Activated CD4-positive, alpha-beta T cell treated with anti-CD3 and anti-CD28 coated beads, Interleukin-2, amount 50 U/mL, for 48 hours (primary cell): ENCODE measurements around the gene GRAP2.

ENCODE experiments used
- DNase-seq, 2 experiments: peaks; one replicate each; pipeline ENCODE4 v3.0.0-alpha.2; 2020

The GRAP2 gene

DNA sequence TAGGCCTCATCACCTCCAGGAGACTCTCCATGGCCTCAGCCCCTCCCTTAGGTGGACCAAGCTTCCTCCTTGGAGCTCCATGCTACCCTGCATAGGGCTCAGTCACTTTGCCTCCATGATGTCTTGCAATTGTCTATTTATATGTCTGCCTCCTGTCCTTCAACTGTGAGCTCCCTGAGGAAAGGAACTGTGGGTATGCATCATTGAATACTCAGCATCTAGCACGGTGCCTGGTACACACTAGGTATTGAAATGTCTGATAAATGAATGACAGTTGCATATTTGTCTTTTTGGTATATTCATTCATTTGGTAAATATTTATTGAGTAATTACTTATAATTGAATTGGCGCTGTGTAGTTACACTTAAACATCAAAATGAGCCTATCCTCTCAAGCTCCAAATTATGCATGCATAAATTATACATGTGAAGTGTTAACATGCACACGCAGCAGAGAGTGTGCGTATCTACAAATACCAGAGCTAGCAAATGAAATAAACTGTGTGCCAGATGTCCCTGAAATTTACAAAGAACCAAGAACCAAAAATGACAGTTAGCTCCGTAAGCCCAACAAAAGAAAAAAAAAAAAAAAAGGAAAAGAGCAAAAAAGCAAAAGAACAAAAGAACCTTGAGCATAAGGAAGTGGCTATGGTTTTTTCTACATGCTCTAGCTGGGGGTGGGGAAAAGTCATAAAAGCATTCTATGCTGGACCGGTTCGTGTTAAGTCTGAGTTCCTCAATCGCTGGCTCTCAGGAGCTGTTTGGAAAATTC, 25.2 kb downstream of the GRAP2 start:
- peak in 1 of 2 experiments; percentile 21 for DNase-seq

DNA sequence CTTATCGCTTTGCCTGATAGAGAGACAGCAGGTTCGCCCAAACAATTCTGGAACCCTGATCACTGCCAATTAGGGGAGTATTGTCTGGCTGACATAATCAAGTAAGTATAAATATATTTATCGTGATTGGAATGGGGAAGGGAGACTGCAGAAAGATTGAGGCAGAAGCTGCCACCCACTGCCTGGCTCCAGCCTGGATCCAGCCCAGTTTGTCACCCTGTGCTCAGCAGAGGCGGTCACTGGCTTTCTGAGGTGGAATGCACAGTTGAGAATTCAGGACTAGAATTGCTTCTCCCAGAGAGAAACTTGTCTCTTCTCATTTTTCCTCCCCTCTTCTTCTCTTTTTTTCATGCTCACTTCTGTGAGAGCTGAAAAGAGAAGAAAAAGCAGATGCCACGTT, 25.9 kb downstream of the GRAP2 start:
- DNase-seq: no peak

DNA sequence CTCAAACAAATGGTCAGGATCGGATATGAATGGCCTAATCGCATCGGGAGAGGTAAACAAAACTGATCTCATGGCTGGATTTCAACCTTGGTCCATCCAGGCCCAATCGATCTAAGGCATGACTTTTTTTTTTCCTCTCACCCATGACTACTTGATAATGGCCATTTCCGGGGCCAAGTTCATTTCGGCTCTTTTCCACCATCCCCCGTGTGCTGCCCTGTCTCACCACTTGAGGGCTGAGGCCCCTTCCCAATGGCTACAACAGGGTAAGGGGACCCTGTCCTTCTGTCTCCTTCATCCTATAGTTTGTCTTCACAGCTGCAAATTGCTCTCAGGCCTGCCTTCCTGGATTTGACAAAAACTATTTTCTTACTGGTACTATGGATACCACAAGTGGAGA, 26.7 kb downstream of the GRAP2 start:
- peak in 1 of 2 experiments; percentile 62 for DNase-seq

DNA sequence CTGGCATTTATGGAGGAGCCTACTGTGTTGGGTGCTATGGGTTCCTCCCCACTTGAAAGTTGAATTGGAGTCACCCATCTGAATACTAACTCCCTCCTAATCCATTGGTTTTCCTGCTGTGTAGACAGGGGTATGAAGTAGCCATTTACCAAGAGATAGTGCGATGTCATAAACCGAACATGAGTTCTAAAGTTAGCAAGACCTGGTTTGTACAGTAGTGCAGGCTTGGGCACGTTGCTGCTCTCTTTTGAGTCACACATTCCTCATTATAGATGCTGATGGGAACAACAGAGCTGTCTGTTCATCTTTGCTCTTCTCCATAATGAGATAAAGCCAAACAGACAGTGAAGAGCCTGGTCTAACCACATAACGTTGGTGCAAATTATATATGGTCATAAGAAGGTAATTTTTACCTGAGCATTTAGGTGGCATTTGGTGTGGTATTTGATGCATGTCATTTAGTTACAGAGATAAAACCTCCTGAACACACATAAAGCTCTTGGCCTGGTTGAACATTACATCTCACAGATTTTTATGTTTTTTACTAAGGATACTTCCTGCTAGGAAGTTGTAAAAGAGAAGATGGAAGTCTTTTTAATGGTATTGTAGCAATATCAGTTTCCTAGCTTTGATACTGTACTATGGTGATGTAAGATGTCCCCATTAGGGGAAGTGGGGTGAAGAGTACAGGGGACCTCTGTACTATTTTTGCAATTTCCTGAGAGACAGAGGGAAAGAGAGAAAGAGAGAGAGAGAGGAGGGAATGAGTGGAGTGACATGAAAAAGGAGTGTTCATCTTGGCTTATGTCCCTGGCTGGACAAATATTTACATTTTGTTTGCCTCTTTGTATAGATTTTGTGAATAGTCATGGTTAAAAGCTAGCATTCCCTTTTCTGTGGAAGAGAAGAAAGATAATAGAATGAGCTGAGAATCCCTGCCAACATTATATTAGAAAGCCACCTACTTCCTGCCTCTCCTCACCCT, 27.9 kb downstream of the GRAP2 start:
- no peak for DNase-seq

DNA sequence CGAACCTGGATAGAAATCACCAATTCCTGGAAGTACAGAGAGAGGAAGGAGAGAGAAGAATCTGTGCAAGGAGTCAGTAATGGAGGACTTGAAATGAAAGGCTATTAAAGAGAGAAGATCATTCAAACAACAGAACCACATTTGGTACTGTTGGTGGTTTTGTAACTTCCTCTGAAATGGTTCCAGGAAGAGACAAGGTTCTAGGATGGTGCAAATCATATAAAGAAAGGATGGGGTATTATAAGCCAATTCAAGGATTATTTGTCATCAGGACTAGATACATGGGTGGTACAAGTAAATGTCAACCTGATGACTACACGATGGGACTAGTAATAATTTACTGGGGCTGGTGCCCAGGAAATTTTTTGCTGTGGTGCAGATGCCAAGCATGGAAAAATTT, 30.4 kb downstream of the GRAP2 start:
- DNase-seq: no peak

DNA sequence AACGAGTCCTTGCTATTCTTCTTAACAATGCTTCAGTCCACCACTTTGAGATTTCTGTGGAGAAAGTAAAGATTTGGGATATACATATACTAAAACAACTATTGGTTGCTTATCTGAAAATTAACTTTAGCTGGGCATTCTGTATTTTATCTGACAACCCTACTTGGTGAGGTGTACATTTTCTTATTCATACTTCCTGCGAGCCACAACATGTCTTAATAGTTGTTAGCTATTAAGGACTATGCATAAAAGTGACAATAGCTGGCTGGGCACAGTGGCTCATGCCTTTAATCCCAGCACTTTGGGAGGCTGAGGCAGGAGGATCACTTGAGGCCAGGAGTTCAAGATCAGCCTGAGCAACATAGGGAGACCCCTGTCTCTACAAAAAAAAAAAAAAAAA, 31.3 kb downstream of the GRAP2 start:
- DNase-seq: no peak

DNA sequence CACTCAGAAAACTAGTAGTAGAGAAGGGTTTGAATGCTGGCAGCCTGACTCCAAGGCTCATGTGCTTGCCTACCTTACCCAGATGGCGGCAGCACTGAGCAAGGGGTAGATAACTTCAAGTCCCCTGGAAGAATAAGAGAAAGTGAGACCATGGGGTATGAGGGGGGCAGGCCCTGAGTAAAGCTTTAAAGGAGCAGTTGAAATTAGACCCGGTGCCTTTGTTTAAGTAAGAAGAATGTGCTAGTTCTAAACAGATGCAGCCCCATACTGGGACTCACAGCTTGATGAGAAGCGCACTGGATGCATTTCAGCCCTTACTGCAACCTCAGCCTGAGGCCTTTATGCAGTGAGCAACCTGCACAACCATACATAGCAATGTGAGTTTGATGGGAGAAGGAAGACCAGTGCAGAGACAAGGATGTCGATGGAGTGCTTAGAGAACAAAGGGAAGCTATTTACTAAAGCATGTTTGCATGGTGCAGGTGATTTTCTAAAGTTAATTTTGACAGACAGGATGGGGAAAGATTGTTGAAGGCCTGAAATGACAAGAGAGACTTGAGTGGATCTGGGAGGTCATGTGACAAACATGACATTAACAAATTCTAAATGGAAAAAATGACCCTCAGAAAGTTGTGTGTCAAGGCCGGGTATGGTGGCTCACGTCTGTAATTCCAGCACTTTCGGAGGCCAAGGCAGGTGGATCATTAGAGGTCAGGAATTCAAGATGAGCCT, 32.2 kb downstream of the GRAP2 start:
- peak; percentile 73 to 74 for DNase-seq

DNA sequence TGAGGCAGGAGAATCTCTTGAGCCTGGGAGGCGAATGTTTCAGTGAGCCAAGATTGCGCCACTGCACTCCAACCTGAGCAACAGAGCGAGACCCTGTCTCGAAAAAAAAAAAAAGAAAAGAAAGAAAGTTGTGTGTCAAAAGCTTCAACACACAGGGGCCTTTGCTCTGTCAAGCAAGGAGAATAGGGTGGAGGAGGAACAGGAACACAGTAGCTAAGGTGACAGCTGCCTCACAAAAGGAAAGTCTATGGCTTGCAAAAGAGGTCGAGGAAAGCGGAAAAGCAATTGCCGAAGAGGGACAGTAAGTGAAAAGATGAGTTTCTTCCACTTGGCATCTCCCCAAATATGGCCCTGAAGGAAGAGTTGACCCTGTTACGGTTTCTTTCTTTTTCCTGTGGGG, 32.9 kb downstream of the GRAP2 start:
- no peak for DNase-seq

DNA sequence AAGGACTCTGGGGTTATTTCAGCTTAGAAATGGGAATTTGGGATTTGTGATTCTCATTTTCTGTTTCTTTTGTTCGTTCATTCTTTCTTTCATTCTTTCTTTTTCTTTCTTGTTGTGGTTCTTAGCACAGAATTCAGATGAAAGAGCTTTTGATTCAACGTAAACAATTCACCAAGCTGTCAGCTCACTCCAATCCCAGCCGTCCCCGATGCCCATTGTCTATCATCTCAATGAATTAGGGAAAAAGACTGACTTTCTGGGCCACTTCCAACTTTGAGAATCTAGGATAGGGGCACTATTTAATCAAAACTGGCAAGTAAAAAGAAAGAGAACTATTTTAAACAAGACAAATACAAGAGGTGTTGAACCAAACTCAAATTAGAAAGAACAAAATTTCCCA, 34.2 kb downstream of the GRAP2 start:
- DNase-seq: no peak

DNA sequence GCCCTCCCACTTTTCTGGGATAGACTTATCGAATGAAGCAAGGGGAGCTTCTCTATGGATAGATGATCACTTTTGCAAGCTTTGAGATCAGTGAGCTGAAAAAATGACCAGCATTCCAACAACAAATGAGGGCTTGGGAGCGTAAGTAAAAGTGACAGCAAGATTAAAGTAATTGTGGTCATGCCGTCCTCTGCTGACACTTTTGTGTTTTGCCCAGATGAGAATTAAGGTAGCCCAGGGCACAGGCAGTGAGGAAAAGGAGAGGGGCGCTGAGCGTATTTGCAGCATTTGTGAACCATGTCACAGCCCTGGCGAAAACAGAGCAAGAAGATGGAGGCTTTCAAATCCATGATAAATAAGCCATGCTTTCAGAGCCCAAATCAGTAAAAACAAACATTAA, 34.7 kb downstream of the GRAP2 start:
- DNase-seq: no peak

DNA sequence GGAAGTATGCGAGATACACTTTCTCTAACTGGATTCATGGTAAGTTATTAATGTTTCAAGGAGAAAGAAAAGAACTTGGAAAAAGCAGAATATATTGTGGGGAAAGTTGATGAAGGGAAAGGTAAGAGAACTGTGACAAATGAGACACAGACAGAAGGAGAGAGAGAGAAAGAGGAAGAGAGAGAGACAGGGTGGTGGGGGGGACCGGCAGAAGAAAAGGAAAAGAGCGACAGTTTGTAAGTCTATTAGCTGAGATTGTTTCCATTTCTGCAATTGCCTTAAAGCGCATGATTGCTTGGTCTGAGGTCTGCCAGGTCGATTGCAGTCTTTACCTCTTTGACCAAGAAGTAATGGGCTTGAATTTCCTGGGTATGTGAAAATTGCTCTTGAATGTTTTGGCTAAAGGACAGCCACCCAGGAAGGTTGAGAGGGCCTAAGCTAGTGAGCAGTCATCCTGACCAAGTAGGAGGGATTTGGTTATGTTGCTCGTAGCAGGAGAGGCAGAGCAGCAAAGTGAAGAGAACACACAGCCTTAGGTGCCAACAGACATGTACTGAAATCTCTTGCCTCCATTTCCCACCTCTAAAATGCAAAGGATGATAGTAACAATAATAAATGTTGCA, 35.8 kb downstream of the GRAP2 start:
- DNase-seq: no peak

DNA sequence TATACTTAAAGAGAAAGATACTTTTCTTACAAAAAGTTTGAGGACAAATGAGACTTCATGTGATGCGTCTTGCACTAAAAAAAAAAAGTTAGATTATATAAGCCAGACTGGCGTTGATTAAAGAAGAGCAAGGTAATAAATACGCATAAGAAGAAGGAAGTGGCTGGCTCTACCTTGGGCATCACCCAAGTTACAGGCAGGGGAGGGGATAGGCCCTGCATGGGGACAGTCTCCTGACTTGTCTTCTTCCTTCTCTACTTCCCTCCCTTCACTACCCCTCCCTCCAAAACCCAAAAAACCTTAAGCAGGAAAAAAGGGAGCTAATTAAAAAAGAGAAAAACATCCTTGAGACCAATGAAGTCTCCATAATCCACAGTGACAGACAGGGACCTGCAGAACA, 37.0 kb downstream of the GRAP2 start:
- no peak for DNase-seq

DNA sequence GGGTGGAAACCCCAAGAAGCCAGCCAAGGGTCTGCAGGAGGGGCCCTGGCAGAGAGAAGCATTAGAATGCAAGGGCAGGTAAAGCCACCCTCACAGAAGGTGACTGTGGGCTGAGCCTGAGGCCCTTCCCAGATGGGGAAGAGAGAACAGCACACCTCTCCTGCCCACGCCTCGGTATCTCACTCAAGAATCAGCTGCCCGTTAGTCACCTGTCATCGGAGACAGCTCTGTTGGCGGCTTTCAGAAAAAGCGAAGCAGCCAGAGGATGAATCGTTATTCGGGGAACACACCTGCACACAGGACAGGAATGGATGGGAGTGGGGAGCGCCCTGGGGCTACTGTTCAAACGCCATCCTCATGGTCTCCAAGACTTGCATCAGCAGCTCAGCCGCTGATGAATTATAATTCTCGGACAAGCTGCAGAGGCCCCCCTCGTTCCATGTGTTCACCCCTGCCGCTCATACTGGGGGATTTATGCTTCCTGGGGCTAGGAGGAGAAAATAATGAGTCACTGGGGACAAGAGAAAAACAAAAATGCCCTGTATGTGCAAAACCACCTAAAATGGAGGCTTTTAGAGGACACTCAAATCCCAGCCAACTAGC, 37.7 kb downstream of the GRAP2 start:
- DNase-seq: peak in 1 of 2 experiments; percentile 64

DNA sequence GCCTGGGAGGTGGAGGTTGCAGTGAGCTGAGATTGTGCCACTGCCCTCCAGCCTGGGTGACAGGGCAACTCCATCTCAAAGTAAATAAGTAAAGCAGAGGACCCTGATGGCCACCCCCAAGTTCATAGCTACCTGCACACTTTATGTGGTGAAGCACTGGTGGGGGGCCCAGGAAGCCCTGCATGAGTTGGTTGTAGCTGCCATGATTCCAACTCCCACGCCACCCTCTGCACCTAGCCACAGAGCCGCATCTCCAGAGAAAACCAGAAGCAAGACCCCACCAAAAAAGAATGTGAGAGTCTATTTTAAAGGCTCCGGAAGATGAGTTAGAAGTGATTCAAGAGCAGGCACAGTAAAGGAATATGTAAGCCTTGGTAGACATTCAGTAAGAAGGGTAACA, 38.9 kb downstream of the GRAP2 start:
- no peak for DNase-seq

DNA sequence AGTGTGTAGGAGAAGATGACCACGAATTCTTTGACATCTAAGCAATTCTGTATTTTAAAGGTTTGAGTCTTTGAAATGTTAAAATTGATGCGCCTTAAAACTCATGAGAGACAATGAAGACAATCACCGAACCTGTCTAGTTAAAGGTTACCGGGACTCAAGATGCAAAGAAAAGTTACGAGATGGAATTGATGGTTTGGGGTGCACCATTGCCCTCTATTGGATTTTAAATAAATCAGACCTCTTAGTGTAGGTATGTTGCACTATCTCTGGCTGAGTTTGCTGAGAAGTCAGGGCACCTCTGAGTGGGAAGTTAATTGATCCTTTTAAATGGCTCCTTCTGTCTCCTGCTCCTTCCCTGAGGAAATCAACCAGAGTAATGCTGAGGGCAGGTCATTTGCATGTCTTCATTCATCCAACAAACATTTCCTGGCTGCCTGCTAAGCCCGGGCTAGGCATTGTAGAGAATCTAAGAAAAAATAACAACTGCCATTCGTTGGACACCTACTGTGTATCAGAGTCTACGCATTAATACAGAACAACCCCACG, 39.9 kb downstream of the GRAP2 start:
- DNase-seq: no peak

DNA sequence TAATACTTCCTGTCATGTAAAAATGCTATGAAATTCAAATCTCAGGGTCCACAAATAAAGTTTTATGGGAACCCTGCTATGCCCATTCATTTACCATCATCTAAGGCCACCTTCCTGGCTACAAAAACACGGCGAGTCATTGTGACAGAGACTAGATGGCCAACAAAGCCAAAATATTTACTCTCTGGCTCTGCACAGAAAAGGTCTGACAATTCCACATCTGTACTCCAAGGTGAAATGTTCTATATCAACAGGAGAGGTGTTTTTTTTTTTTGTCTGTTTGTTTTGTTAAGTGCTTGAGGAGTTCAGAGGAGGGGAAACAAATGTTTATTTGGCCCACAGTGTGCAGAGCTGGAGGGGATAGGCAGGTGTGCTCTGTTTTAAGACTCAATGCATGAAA, 40.7 kb downstream of the GRAP2 start:
- no peak for DNase-seq

DNA sequence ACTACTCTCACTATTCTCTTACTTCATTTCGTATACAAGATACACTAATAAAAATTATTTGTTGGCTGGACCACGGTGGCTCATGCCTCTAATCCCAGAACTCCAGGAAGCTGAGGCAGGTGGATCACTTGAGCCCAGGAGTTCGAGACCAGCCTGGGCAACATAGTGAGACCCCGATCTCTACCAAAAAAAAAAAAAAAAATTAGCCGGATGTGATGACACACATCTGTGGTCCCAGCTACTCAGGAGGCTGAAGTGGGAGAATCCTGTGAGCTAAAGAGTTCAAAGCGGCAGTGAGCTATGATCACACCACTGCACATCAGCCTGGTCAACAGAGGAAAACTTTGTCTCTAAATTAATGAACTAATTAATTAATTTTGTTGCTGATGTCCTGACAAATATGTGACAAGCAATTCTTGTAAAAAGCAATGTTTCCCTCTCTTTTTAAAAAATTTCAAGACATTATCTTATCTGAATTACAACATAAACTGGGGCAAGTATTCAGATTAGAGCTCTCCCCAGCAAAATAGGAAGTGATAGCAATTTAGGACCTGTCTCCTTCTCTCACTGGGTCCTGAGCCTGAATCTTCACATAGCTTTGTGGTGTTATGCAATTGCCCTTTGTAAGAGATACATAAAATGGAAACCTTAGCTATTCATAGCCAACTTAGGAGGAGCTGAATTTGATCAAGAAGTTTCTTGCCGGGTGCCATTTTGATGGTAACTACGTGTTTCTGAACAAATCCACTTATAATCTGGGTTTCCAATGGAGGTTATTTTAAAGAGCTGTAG, 41.8 kb downstream of the GRAP2 start:
- DNase-seq: no peak

DNA sequence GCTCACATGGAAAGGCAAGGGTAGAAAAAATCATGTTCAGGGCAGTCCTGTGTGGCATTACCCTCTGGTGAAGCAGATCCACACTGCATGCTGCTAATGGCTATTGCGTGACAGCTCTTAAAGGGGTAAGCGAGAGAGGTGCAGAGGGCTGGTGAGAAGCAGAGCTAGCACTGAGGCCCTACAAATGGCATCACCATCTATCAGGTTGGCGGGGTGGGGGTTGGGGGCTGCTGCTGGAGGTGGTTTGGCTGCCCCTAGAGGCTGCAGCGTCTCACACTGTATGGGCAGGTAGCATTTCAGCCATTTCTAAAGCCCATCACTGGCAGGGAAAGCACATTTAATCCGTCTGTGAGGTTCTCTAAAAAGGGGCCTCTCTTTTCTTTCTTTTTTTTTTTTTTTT, 42.5 kb downstream of the GRAP2 start:
- DNase-seq: peak in 1 of 2 experiments; percentile 56

DNA sequence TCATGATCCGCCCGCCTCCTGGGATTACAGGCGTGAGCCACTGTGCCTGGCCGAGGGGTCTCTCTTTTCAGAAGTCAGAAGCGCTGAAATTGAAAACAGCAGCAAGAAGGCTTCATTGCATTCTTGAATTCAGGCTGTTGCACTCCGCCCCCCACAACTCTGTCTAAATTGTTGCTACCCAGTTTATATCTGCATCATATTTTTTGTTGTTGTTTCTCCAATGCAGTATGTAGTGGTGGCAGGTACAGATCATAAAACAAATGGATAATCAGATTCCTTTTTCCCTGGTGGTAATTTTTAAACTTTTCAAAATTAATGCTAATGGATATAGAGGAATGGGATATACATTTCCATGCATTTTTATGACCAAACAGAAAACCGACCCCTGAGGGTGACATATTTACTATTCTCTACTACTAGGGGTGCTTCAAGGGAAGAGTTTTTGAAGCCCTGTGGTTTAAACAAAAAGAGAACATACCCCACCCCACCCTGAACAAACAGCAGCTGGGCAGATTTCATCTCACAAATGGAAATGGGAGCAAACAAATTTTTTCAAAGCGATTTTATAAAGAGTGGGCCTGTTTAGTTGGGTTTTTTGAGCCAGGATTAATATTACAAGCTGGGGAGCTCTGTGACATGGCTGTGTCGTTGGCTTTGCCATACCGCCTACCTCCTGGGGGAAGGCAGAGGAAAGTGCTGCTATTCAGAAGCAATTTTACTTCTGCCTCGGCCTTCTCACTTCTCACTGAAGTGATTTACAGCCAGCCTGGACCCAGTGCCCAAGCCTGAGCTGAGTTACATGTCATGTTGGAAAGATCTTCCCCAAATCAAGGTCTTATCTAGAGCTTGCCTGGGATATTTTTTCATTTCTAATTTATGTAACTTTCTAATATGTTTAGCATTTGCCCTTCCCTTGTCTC, 43.3 kb downstream of the GRAP2 start:
- no peak for DNase-seq

DNA sequence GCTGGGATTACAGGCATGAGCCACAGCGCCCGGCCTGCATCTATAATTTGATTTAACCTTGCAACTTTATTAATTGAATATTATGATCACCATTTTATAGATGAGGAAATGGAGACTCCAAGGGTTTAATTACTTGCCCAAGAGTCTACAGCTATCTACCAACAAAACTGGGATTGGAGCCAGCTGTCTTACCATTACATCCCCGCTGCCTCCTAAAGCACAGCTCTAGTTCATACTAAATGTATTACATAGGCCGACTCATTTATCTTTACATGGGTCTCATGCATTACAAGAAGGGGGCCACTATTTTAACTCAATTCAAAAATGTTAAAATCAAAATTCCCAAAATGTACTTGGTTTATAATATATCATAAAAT, 45.2 kb downstream of the GRAP2 start:
- no peak for DNase-seq
